Stimulated activated CD8-positive, alpha-beta memory T cell treated with anti-CD3 and anti-CD28 coated beads, Interleukin-15, amount 100 ng/mL, for 24 hours (primary cell): ENCODE measurements around the gene RPS6KA4.
"Not testable (repeated sequence)": the region's sequence is repeated elsewhere in the genome, so short reads cannot be mapped to it uniquely, and the experiment has no call there.

ENCODE experiments used
- DNase-seq: peaks from one replicate; pipeline ENCODE4 v3.0.0-alpha.2; 2020; ENCODE audit warnings: low read depth

RPS6KA4 gene

GRCh38 chr11:64388894-64389293, 29.9 kb downstream of the RPS6KA4 start:
- no peak for DNase-seq

GRCh38 chr11:64389851-64390250, 30.9 kb downstream of the RPS6KA4 start:
- no peak for DNase-seq

GRCh38 chr11:64390558-64390957, 31.6 kb downstream of the RPS6KA4 start:
- DNase-seq = no peak

- no peak for DNase-seq
These were observed 32.9 kb downstream of the RPS6KA4 start for GRCh38 chr11:64391839-64392238.

- DNase-seq = no peak
These were observed 36.6 kb downstream of the RPS6KA4 start for GRCh38 chr11:64395545-64396078.

- no peak for DNase-seq
These were observed 37.2 kb downstream of the RPS6KA4 start for GRCh38 chr11:64396079-64396591.

GRCh38 chr11:64400102-64400501, 41.1 kb downstream of the RPS6KA4 start:
- no peak for DNase-seq

GRCh38 chr11:64400667-64401066, 41.7 kb downstream of the RPS6KA4 start:
- no peak for DNase-seq

GRCh38 chr11:64401775-64402174, 42.8 kb downstream of the RPS6KA4 start:
- no peak for DNase-seq

- no peak for DNase-seq
These were observed 44.1 kb downstream of the RPS6KA4 start for GRCh38 chr11:64403106-64403505.

- no peak for DNase-seq
These were observed 47.4 kb downstream of the RPS6KA4 start for GRCh38 chr11:64406221-64406946.

- no peak for DNase-seq
These were observed 48.3 kb downstream of the RPS6KA4 start for GRCh38 chr11:64407221-64407620.

- no peak for DNase-seq
These were observed 48.7 kb downstream of the RPS6KA4 start for GRCh38 chr11:64407630-64408029.

- DNase-seq = no peak
These were observed 50.3 kb downstream of the RPS6KA4 start for GRCh38 chr11:64409278-64409677.

- no peak for DNase-seq
These were observed 50.9 kb downstream of the RPS6KA4 start for GRCh38 chr11:64409707-64410403.

- DNase-seq = no peak
These were observed 51.4 kb downstream of the RPS6KA4 start for GRCh38 chr11:64410404-64410734.

GRCh38 chr11:64413417-64413816, 54.5 kb downstream of the RPS6KA4 start:
- no peak for DNase-seq

GRCh38 chr11:64415286-64415685, 56.3 kb downstream of the RPS6KA4 start:
- DNase-seq = no peak

- no peak for DNase-seq
These were observed 57.2 kb downstream of the RPS6KA4 start for GRCh38 chr11:64415996-64416728.

- not testable (repeated sequence) for DNase-seq
These were observed 59.3 kb downstream of the RPS6KA4 start for GRCh38 chr11:64418233-64418632.

- no peak for DNase-seq
These were observed 60.4 kb downstream of the RPS6KA4 start for GRCh38 chr11:64419257-64419790.

GRCh38 chr11:64419818-64420485, 61.0 kb downstream of the RPS6KA4 start:
- DNase-seq = no peak
